Kidney (tissue), 14 donors: Measurements from ENCODE around the gene EPS8. TPM values are rescaled to one million over a fixed set of nuclear protein-coding genes. Genes with fewer than 3 reads are reported as not detected.
"Not testable (repeated sequence)": the region's sequence is repeated elsewhere in the genome, so short reads cannot be mapped to it uniquely, and the experiment has no call there.

Experiments used
- DNase-seq, 5 donors: peaks; one replicate each; pipeline ENCODE4 v3.0.0-alpha.2; 2013 to 2020
- FAIRE-seq: peaks from 2 replicates; lab custom pipeline; 2012; peaks lifted over from hg19 to GRCh38; lab: Jason Lieb, UNC
- H3K27ac ChIP-seq, 2 donors: one replicate each; pipeline ENCODE4 v1.7.0; 2013; ENCODE audit warnings: low read depth in 2 of 2, low read length in 2 of 2, inconsistent platforms in 1 of 2
- H3K27me3 ChIP-seq: one replicate; pipeline ENCODE4 v1.7.1; 2013; ENCODE audit warnings: low read length, inconsistent platforms; ENCODE audit not compliant: control insufficient read depth, insufficient read depth
- H3K36me3 ChIP-seq, 3 donors: one replicate each; pipeline versions ENCODE4 v1.7.0 to v1.7.1; 2013; ENCODE audit warnings: low read length in 3 of 3, control low read depth in 1 of 3, inconsistent platforms in 1 of 3; ENCODE audit not compliant: insufficient read depth in 3 of 3, control insufficient read depth in 2 of 3
- H3K4me1 ChIP-seq, 3 donors: one replicate each; pipeline versions ENCODE4 v1.7.0 to v1.7.1; 2013; ENCODE audit warnings: low read length in 3 of 3, inconsistent platforms in 1 of 3, low read depth in 1 of 3; ENCODE audit not compliant: control insufficient read depth in 2 of 3, insufficient read depth in 2 of 3
- H3K4me3 ChIP-seq, 3 donors: one replicate each; pipeline versions ENCODE4 v1.7.0 to v1.8.1; 2013; ENCODE audit warnings: low read length in 3 of 3, control low read depth in 1 of 3, inconsistent platforms in 1 of 3
- H3K9ac ChIP-seq, 3 donors: one replicate each; pipeline versions ENCODE4 v1.7.0 to v1.7.1; 2013; ENCODE audit warnings: low read length in 3 of 3, control low read depth in 1 of 3, inconsistent platforms in 1 of 3
- H3K9me3 ChIP-seq, 3 donors: one replicate each; pipeline versions ENCODE4 v1.7.0 to v1.7.1; 2013; ENCODE audit warnings: low read length in 3 of 3, control low read depth in 1 of 3, inconsistent platforms in 1 of 3; ENCODE audit not compliant: control insufficient read depth in 2 of 3, insufficient read depth in 1 of 3
- CTCF ChIP-seq: IDR thresholded peaks from 3 replicates; pipeline ENCODE4 v1.5.1; 2012; ENCODE audit warnings: mild to moderate bottlenecking, moderate library complexity, borderline replicate concordance; ENCODE audit not compliant: insufficient read depth; ENCODE audit errors: extremely low read depth
- intact Hi-C: fragments of 100-400 bp; cut with DNase I; formaldehyde crosslinking; loops from one replicate; pipeline ENCODE4 v1.11.1; 2022
- polyA plus RNA-seq: library from polyadenylated mRNA; stranded (reverse); fragments of 350-450 nt; fragmentation: Illumina TruSeq; extraction: RNeasy Lipid Tissue Mini Kit (QIAGEN cat#74804); gene quantifications from one replicate; pipeline ENCODE4 v1.2.3, GENCODE V29; 2014; ENCODE audit warnings: low read depth, low replicate concordance; ENCODE audit not compliant: insufficient read depth
- total RNA-seq: library from RNA; stranded (reverse); fragmentation: NEBNext Ultra II Directional; extraction: Animal tissue kit (Norgen Biotek cat#: 25700); gene quantifications from one replicate; pipeline ENCODE4 v1.2.1, GENCODE V29; 2021
- donor health status: control.
- donor health status: control.
- donor health status: control.
- donor health status: control.
- donor health status: control.
- donor health status: DM: yes; HTN: yes; CAD: no.
- donor health status: Normal renal cell carcinoma (clear cell type).

EPS8 gene
- total and polyA plus RNA-seq, 2 donors from 2014 or later = 33.9 to 80.3 TPM

DNA sequence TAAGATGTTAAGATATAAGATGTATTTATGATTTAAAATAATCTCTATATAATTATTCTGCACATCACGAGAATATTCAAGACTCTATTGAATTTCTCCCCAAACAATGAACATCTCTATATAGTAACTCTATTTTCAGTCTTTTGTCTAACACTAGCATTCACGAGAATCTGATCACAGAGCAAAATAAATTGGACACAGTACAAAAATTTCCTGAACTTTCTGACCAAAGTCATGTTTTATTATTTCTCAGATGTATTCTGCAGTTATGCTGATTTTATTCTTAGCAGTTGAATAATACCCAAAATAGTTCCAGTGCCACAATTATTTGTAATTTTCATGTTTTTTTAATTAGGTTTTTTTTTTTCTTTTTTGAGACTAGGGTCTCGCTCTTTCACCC, 19.6 kb downstream of the EPS8 start:
- FAIRE-seq = no peak
- Histone ChIP-seq H3K27ac (no peak overlapping the region), H3K4me3 (no peak overlapping the region), H3K9ac (no peak overlapping the region), H3K9me3 (no peaks in the 10 kb centered on the region), H3K27me3 (no peaks in the 10 kb centered on the region), H3K4me1 (peaks cover 0 to 9% (median 0%) of the 10 kb centered on the region in 3 donors), H3K36me3 (no peaks in the 10 kb centered on the region)
- intact Hi-C loops = no loop called here
- no peak for TF ChIP-seq CTCF
- DNase-seq = no peak

DNA sequence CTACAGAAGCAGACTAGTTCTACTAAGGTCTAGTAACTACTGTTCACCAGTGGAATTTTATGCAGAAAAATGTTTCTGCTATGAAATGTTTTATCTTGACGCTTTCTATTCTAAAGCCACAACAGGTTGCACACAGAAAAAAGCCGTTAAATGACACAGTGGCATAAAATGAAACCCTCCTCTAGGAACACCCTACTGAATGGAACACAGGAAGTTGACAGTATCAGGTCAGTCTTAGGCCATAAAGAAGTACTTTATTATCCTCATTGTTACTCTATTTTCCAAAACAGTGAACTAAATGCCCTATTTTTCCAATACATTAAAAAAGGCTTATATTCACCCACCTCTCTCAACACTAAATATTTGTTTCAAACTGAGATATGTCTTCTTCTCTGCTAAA, 21.9 kb downstream of the EPS8 start:
- Histone ChIP-seq H3K4me3 (no peak overlapping the region), H3K27ac (no peak overlapping the region), H3K9ac (no peak overlapping the region), H3K27me3 (no peaks in the 10 kb centered on the region), H3K36me3 (no peaks in the 10 kb centered on the region), H3K4me1 (peaks cover 0 to 9% (median 0%) of the 10 kb centered on the region in 3 donors), H3K9me3 (no peaks in the 10 kb centered on the region)
- DNase-seq (no peak), FAIRE-seq (no peak)
- TF ChIP-seq CTCF = no peak
- intact Hi-C loops = no loop called here

DNA sequence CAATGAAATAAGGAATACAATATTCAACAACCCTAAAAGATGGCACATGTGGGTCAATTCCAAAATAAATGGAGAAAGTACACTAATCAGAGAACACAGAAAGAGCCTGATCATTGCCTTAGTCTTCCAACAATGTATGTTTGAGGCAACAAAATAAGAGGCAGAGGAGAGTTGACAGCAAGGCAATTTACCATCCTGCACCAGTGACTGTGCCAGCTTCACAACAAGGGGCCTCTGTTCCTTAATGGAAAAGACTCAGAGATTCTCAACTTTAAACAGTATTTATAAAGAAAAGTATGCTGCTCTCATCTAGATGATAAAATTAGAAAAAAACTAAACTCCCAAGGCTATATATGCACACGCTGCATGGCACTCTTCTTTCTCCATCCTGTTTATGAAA, 25.9 kb downstream of the EPS8 start:
- no peak overlapping the region for H3K9ac ChIP-seq
- H3K9me3 ChIP-seq = no peaks in the 10 kb centered on the region
- H3K4me1 ChIP-seq = peaks cover 0 to 5% (median 0%) of the 10 kb centered on the region in 3 donors
- no peak for TF ChIP-seq CTCF
- no peak for DNase-seq
- H3K27ac ChIP-seq = no peak overlapping the region
- H3K36me3 ChIP-seq = no peaks in the 10 kb centered on the region
- intact Hi-C loops = no loop called here
- no peaks in the 10 kb centered on the region for H3K27me3 ChIP-seq
- FAIRE-seq = no peak
- H3K4me3 ChIP-seq = no peak overlapping the region

DNA sequence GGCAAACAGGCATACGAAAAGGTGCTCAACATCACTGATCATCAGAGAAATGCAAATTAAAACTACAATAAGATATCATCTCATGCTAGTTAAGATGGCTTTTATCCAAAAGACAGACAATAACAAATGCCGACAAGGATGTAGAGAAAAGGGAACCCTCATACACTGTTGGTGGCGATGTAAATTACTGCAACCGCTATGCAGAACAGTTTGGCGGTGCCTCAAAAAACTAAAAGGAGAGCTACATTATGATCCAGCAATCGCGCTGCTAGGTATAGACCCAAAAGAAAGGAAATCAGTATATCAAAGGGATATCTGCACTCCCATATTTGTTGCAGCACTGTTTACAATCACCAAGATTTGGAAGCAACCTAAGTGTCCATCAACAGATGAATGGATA, 27.0 kb downstream of the EPS8 start:
- H3K27me3 ChIP-seq, intact Hi-C loops, H3K9ac ChIP-seq, FAIRE-seq, H3K9me3 ChIP-seq, H3K36me3 ChIP-seq, H3K27ac ChIP-seq, H3K4me3 ChIP-seq, H3K4me1 ChIP-seq, DNase-seq: not testable (repeated sequence)
